Smooth muscle cell of trachea (primary cell): Measurements from ENCODE around the gene PMIS2. TPM values are rescaled to one million over a fixed set of nuclear protein-coding genes. Genes with fewer than 3 reads are reported as not detected.

ENCODE experiments used
- total RNA-seq: library from RNA; depleted of rRNA; stranded (reverse); fragments of >200 nt; gene quantifications from 2 replicates; pipeline ENCODE4 v1.2.1, GENCODE V29; 2014

Gene PMIS2
- not detected in 2 replicates for total RNA-seq

GRCh38 chr19:35585848-35586247 lies at the start of gene PMIS2:
PMIS2 (plus strand) TSS chr19:35586173; CDS start chr19:35586260, 87 bp downstream.

DNA sequence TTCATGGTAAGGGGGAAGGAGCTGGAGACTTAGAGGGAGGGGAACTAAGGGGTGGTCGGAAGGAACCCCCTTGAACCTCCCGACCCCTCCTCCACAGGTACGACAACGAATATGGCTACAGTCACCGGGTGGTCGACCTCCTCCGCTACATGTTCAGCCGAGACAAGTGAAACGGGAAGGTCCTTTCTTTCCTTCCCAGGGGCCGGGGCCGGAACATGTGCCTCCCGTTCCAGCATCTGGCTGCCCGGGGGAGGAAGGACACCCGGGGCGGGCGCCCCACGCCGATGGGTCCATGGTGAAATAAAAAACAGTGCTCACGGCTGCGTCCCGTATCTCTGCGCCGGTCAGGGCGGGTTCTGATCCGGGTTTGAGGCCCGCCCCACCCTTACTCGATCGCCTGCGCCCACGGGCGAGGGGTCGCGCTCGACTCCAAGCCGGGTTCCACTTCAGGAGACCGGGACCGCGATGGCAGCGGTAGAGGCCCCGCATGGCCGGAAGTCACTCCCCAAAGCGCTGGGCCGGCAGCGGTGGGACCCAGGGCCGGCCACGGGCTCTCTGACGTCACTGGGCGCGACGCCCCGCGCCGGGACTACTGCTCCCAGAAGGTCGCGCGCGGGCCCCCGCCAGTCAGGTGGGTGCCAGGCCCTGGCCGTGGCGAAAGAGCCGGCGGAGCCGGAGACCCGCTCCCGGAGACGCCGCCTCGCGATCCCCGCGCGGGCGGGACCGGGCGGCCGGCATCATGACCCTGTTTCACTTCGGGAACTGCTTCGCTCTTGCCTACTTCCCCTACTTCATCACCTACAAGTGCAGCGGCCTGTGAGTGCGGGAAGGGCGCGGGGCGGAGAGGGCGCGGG lies 40.7 kb upstream of the PMIS2 start, which contains the start of gene TMEM147:
TSS of gene TMEM147 (plus strand) at position 626 of the 854 bp plus-strand sequence. CDS start at position 740, 114 bp downstream.

GRCh38 chr19:35563207-35563829 lies 22.7 kb upstream of the PMIS2 start, which contains the start of gene ATP4A:
ATP4A (minus strand) TSS chr19:35563658; CDS start chr19:35563629, 29 bp downstream.

DNA sequence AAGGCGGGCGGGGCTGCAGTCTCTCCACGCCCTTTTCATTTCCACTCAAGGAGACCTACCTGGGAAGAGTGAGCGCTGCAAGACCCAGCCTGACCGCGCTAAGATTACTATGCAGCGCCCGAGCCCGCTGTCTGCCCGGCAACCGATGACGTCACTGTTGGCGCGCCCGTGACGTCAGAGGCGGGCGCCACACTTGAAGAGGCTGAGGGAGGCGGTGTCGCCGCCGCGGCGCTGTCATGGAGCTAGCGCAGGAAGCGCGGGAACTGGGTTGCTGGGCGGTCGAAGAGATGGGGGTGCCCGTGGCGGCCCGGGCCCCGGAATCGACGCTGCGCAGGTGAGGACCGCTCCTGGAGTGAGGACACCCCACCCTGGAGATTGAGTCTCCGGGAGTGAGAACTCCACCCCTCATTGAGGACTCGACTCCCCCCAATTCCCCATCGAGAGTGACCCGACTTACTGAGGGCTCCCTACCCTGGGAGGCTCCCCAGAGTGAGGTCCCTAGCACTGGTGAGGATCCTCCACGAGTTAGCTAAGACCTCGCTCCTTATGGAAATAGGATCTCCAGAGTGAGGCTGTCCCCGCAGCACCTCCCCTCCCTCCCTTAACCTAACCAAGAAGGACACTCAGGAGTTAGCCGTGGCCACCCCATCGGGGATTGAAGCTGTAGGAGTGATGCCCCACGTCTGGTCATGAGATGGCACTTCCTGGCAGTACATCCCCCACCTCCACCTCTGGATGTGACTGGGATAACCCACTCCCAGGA lies 26.8 kb downstream of the PMIS2 start, which contains the start of gene HAUS5:
TSS of gene HAUS5 (plus strand) at position 177 of the 763 bp plus-strand sequence. CDS start at position 237, 60 bp downstream.

DNA sequence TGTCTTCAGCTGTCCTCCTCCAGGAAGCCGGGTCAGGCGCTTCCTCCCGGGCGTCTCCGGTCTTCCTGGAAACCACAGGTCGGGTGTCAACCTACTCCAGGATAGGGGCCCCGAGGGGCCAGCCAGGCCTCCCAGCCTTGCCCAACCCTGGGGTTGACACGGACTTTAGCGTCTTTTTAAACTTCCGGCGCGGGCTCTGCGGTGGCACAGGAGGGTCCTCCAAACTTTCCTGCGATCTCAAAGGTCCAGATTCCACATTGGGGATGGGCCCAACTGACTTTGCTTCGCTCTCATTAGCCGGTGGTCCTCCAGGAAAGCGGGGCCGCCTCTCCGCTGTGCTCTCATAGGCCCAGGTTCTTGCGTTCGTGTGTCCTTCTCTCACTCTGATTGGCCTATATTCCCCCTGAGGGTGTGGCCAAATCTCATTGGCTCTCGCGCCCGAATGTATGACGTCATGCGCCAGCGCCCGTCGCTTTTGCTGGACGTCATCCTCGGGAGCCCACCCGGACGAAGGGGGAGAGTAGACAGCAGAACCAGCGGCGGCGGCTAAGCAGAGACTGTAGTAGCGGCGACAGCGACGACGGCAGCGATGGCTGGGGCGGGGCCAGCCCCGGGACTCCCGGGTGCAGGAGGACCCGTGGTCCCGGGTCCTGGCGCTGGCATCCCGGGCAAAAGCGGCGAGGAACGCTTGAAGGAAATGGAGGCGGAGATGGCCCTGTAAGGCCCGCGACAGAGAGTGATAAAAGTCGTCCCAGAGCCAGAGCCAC lies 42.8 kb downstream of the PMIS2 start, which contains the start of gene RBM42:
TSS of gene RBM42 (plus strand) at position 472 of the 767 bp plus-strand sequence. CDS start at position 590, 118 bp downstream.

Other genes starting within 250 kb of the PMIS2 start
- not detected in 2 replicates for gene FFAR1, start 238.3 kb upstream of the PMIS2 start, total RNA-seq
- gene FFAR3, start 227.7 kb upstream of the PMIS2 start, total RNA-seq = not detected in 2 replicates
- gene GPR42, start 215.1 kb upstream of the PMIS2 start, total RNA-seq = not detected in 2 replicates
- gene FFAR2, start 137.9 kb upstream of the PMIS2 start, total RNA-seq = not detected in 2 replicates
- not detected in 2 replicates for gene KRTDAP, start 95.7 kb upstream of the PMIS2 start, total RNA-seq
- 6.4 and 13.6 TPM in 2 replicates for gene DMKN, start 72.5 kb upstream of the PMIS2 start, total RNA-seq
- gene SBSN, start 57.9 kb upstream of the PMIS2 start, total RNA-seq = 2.9 and 10.6 TPM in 2 replicates
- 0.17 TPM in 1 of 2 replicates, not detected in the other for gene GAPDHS, start 52.7 kb upstream of the PMIS2 start, total RNA-seq
- 56.6 and 103 TPM in 2 replicates for gene TMEM147, start 40.5 kb upstream of the PMIS2 start, total RNA-seq
- gene ATP4A, start 22.5 kb upstream of the PMIS2 start, total RNA-seq = not detected in 2 replicates
- 6.6 and 12.2 TPM in 2 replicates for gene HAUS5, start 26.6 kb downstream of the PMIS2 start, total RNA-seq
- 53.3 and 62.4 TPM in 2 replicates for gene RBM42, start 42.9 kb downstream of the PMIS2 start, total RNA-seq
- gene ETV2, start 55.6 kb downstream of the PMIS2 start, total RNA-seq = 0.17 and 0.44 TPM in 2 replicates
- 225 and 365 TPM in 2 replicates for gene COX6B1, start 62.1 kb downstream of the PMIS2 start, total RNA-seq
- not detected in 2 replicates for gene UPK1A, start 80.3 kb downstream of the PMIS2 start, total RNA-seq
- not detected in 2 replicates for gene ZBTB32, start 118.4 kb downstream of the PMIS2 start, total RNA-seq
- gene KMT2B, start 131.8 kb downstream of the PMIS2 start, total RNA-seq = 9.8 and 10.9 TPM in 2 replicates
- 0.29 and 1.2 TPM in 2 replicates for gene IGFLR1, start 156.3 kb downstream of the PMIS2 start, total RNA-seq
- gene U2AF1L4, start 159.2 kb downstream of the PMIS2 start, total RNA-seq = 4.6 and 7.3 TPM in 2 replicates
- gene PSENEN, start 159.5 kb downstream of the PMIS2 start, total RNA-seq = 18.4 and 20.2 TPM in 2 replicates
- gene LIN37, start 162.4 kb downstream of the PMIS2 start, total RNA-seq = 8.0 and 18.5 TPM in 2 replicates
- gene HSPB6, start 170.9 kb downstream of the PMIS2 start, total RNA-seq = 125 and 302 TPM in 2 replicates
- 6.1 and 9.9 TPM in 2 replicates for gene PROSER3, start 172.0 kb downstream of the PMIS2 start, total RNA-seq
- gene ARHGAP33, start 189.4 kb downstream of the PMIS2 start, total RNA-seq = 5.6 and 10.0 TPM in 2 replicates
- gene PRODH2, start 226.7 kb downstream of the PMIS2 start, total RNA-seq = not detected in 2 replicates